OCI-LY1 (cell line): ENCODE results near the gene CRYBG2.
A peak's percentile ranks its signal among the peaks of the same experiment; 100 is the strongest.

Source experiments
- EZH2 ChIP-seq: fragments of 200-600 bp; sonication (generic), shearing (Covaris generic); IDR thresholded peaks from 2 replicates; pipeline ENCODE4 v1.8.0; 2017; ENCODE audit warnings: borderline replicate concordance, mixed run types, mild to moderate bottlenecking, antibody characterized with exemption, low read length, moderate library complexity, mixed read lengths
- TF ChIP-seq, protein P1 (sequence below): fragments of 200-600 bp; sonication (generic), shearing (Covaris generic); IDR thresholded peaks from 2 replicates; pipeline ENCODE4 v1.5.1; 2017; ENCODE audit warnings: mild to moderate bottlenecking, antibody characterized with exemption, low read length, moderate library complexity, mixed read lengths

- TF ChIP-seq EZH2: no peak
- TF ChIP-seq, protein P1, sequence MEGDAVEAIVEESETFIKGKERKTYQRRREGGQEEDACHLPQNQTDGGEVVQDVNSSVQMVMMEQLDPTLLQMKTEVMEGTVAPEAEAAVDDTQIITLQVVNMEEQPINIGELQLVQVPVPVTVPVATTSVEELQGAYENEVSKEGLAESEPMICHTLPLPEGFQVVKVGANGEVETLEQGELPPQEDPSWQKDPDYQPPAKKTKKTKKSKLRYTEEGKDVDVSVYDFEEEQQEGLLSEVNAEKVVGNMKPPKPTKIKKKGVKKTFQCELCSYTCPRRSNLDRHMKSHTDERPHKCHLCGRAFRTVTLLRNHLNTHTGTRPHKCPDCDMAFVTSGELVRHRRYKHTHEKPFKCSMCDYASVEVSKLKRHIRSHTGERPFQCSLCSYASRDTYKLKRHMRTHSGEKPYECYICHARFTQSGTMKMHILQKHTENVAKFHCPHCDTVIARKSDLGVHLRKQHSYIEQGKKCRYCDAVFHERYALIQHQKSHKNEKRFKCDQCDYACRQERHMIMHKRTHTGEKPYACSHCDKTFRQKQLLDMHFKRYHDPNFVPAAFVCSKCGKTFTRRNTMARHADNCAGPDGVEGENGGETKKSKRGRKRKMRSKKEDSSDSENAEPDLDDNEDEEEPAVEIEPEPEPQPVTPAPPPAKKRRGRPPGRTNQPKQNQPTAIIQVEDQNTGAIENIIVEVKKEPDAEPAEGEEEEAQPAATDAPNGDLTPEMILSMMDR: peak; percentile 47
Measured at GRCh38 chr1:26391450-26391849, 37.5 kb upstream of the CRYBG2 start.
